Gastrocnemius medialis (tissue), 4 donors: ENCODE results near the gene TNNT2. TPM values are rescaled to one million over a fixed set of nuclear protein-coding genes. Genes with fewer than 3 reads are reported as not detected.

ENCODE experiments used
- ATAC-seq, 2 donors: fragments of 150-250 bp; one replicate each; pipeline ENCODE4 v1.9.1; 2016
- DNase-seq, 2 donors: peaks; one replicate each; pipeline ENCODE4 v3.0.0-alpha.2; 2019
- H3K27ac ChIP-seq, 4 donors: fragments of 200-600 bp; sonication (generic); 1 replicate in 1 of 4; 2 replicates in 3 of 4; pipeline ENCODE4 v1.5.1; 2016 to 2018; ENCODE audit warnings: mild to moderate bottlenecking in 2 of 4, moderate library complexity in 1 of 4
- H3K27me3 ChIP-seq, 3 donors: fragments of 200-600 bp; sonication (generic) in 2 of 3; 1 replicate in 1 of 3; 2 replicates in 2 of 3; pipeline versions ENCODE4 v1.5.1 to v1.6.0; 2016 to 2019; ENCODE audit warnings: mild to moderate bottlenecking in 1 of 3, moderate library complexity in 1 of 3
- H3K36me3 ChIP-seq, 2 donors: fragments of 200-600 bp; sonication (generic) in 1 of 2; one replicate each; pipeline ENCODE4 v1.5.1; 2017 to 2018
- H3K4me1 ChIP-seq, 2 donors: fragments of 200-600 bp; sonication (generic) in 1 of 2; one replicate each; pipeline ENCODE4 v1.5.1; 2016 to 2017; ENCODE audit warnings: mild to moderate bottlenecking in 2 of 2
- H3K4me3 ChIP-seq, 4 donors: fragments of 200-600 bp; sonication (generic) in 3 of 4; 1 replicate in 1 of 4; 2 replicates in 3 of 4; pipeline ENCODE4 v1.5.1; 2016 to 2019; ENCODE audit warnings: mild to moderate bottlenecking in 2 of 4
- H3K9me3 ChIP-seq, 3 donors: fragments of 200-600 bp; sonication (generic) in 2 of 3; 1 replicate in 1 of 3; 2 replicates in 2 of 3; pipeline ENCODE4 v1.5.1; 2016 to 2019
- POLR2A ChIP-seq, 2 donors: fragments of 450-650 bp; IDR thresholded peaks; one replicate each; pipeline ENCODE4 v1.6.1; 2017; ENCODE audit warnings: antibody characterized with exemption in 2 of 2, mild to moderate bottlenecking in 2 of 2, moderate library complexity in 2 of 2
- in situ Hi-C, 4 donors: fragments of 200-750 bp; cut with MboI; loops; one replicate each; pipeline versions ENCODE4 v1.15.0 to v1.8.0; 2017; ENCODE audit warnings: low sequenced_read_pairs in 4 of 4
- intact Hi-C: fragments of 100-400 bp; cut with DNase I; formaldehyde crosslinking; loops from one replicate; pipeline ENCODE4 v1.15.1; 2023; ENCODE audit warnings: low total_unique reads
- total RNA-seq, 4 donors: library from RNA; depleted of rRNA; stranded (reverse); fragments of >200 nt; gene quantifications; one replicate each; pipeline versions ENCODE4 v1.1.0 to v1.2.3, GENCODE V29; 2016
- TF ChIP-seq, protein P1 (sequence below), 5 experiments: fragments of 450-650 bp in 3 of 5; fragments of 200-600 bp in 2 of 5; sonication (generic) in 2 of 5; IDR thresholded peaks in 4 of 5; conservative IDR thresholded peaks in 1 of 5; 1 replicate in 4 of 5; 2 replicates in 1 of 5; pipeline ENCODE4 v1.5.1; 2016 to 2019; ENCODE audit warnings: antibody characterized with exemption in 5 of 5, mild to moderate bottlenecking in 3 of 5, moderate library complexity in 3 of 5

TNNT2 gene
- total RNA-seq, 4 donors from 2014 or later = 0.39 to 14.8 (median 6.7) TPM; not detected in 1

GRCh38 chr1:201356236-201356635 is 21.2 kb downstream of the TNNT2 start:
- Histone ChIP-seq H3K27me3 (no peaks in the 10 kb centered on the region), H3K4me3 (no peak overlapping the region), H3K36me3 (no peaks in the 10 kb centered on the region), H3K27ac (no peak overlapping the region), H3K4me1 (peaks cover 0 to 4% of the 10 kb centered on the region in 2 donors), H3K9me3 (no peaks in the 10 kb centered on the region)
- DNase-seq (no peak), ATAC-seq (no peak)
- TF ChIP-seq, protein P1, sequence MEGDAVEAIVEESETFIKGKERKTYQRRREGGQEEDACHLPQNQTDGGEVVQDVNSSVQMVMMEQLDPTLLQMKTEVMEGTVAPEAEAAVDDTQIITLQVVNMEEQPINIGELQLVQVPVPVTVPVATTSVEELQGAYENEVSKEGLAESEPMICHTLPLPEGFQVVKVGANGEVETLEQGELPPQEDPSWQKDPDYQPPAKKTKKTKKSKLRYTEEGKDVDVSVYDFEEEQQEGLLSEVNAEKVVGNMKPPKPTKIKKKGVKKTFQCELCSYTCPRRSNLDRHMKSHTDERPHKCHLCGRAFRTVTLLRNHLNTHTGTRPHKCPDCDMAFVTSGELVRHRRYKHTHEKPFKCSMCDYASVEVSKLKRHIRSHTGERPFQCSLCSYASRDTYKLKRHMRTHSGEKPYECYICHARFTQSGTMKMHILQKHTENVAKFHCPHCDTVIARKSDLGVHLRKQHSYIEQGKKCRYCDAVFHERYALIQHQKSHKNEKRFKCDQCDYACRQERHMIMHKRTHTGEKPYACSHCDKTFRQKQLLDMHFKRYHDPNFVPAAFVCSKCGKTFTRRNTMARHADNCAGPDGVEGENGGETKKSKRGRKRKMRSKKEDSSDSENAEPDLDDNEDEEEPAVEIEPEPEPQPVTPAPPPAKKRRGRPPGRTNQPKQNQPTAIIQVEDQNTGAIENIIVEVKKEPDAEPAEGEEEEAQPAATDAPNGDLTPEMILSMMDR (IDR thresholded peaks at IDR 0.05 in 4 of 5, conservative IDR thresholded peaks at IDR 0.05 in 1 of 5) = no peak
- intact Hi-C loops = no loop called here
- in situ Hi-C loops = loop anchor here (10.0 to 25.0 kb wide), 2 partner anchors 91 to 94 kb away; no protein-coding TSS in a partner anchor

DNA sequence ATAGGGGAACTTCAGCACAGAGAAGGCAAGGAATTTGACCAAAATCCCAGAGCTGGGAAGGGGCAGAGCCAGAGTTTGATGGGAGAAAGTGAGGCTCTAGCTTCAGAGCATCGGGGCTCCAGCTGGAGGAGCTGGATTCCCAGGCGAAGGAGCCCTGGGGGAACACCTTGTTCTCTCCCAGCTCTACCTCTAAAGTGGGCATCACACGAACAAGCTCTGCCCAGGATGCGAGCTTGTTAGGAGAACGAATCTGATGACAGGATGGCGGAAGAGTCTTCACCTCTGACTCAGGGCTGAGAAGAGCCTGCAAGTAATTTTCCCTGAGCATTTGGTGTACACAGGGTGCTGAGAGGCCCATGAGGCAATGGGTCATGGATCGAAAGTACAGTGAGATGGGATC is 22.0 kb downstream of the TNNT2 start:
- no peak for TF ChIP-seq POLR2A (IDR thresholded peaks at IDR 0.05)
- no peaks in the 10 kb centered on the region for H3K36me3 ChIP-seq
- H3K4me3 ChIP-seq = no peak overlapping the region
- ATAC-seq = no peak
- intact Hi-C loops = no loop called here
- H3K27me3 ChIP-seq = no peaks in the 10 kb centered on the region
- H3K9me3 ChIP-seq = no peaks in the 10 kb centered on the region
- H3K27ac ChIP-seq = no peak overlapping the region
- in situ Hi-C loops = loop anchor here (10.0 to 25.0 kb wide), 2 partner anchors 91 to 93 kb away; no protein-coding TSS in a partner anchor
- no peak for DNase-seq
- H3K4me1 ChIP-seq = peaks cover 0 to 4% of the 10 kb centered on the region in 2 donors

DNA sequence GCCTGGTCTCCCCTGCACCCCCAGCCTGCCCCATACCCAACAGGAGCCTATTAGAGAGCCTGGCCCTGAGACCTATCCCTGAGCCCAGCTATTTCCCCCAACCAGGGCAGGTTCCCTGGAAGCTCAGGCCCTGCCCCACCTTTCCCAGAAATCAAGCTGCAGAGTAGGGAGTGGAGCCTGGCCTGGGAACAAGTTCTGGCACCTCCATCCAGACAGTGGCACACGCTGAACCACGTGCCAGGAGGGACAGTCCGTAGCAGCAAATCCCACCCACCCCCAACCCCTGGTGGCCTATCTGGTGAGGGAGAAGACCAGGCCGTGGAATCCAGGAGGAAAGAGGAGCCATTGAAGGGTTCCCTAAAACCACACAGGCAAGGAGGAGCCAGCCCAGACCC is 22.6 kb downstream of the TNNT2 start:
- H3K27ac ChIP-seq = no peak overlapping the region
- DNase-seq (no peak), ATAC-seq (no peak)
- in situ Hi-C loops = loop anchor here (10.0 to 25.0 kb wide), 2 partner anchors 90 to 93 kb away; no protein-coding TSS in a partner anchor
- no peak overlapping the region for H3K4me3 ChIP-seq
- no peaks in the 10 kb centered on the region for H3K9me3 ChIP-seq
- intact Hi-C loops = no loop called here
- H3K4me1 ChIP-seq = peaks cover 0 to 4% of the 10 kb centered on the region in 2 donors
- H3K27me3 ChIP-seq = no peaks in the 10 kb centered on the region
- TF ChIP-seq, protein P1 (IDR thresholded peaks at IDR 0.05 in 4 of 5, conservative IDR thresholded peaks at IDR 0.05 in 1 of 5) = no peak
- TF ChIP-seq POLR2A (IDR thresholded peaks at IDR 0.05) = no peak
- no peaks in the 10 kb centered on the region for H3K36me3 ChIP-seq

GRCh38 chr1:201354151-201354900 is 23.2 kb downstream of the TNNT2 start:
- no peaks in the 10 kb centered on the region for H3K36me3 ChIP-seq
- H3K27ac ChIP-seq = no peak overlapping the region
- no peak overlapping the region for H3K4me3 ChIP-seq
- DNase-seq (no peak), ATAC-seq (no peak)
- H3K9me3 ChIP-seq = no peaks in the 10 kb centered on the region
- H3K4me1 ChIP-seq = peaks cover 0 to 4% of the 10 kb centered on the region in 2 donors
- in situ Hi-C loops = loop anchor here (10.0 to 25.0 kb wide), 2 partner anchors 90 to 92 kb away; no protein-coding TSS in a partner anchor
- TF ChIP-seq, protein P1 (IDR thresholded peaks at IDR 0.05 in 4 of 5, conservative IDR thresholded peaks at IDR 0.05 in 1 of 5) = no peak
- no peak for TF ChIP-seq POLR2A (IDR thresholded peaks at IDR 0.05)
- intact Hi-C loops = no loop called here
- no peaks in the 10 kb centered on the region for H3K27me3 ChIP-seq

- Histone ChIP-seq H3K4me1 (peaks cover 0 to 4% of the 10 kb centered on the region in 2 donors), H3K4me3 (no peak overlapping the region), H3K9me3 (no peaks in the 10 kb centered on the region), H3K27ac (no peak overlapping the region), H3K27me3 (no peaks in the 10 kb centered on the region), H3K36me3 (no peaks in the 10 kb centered on the region)
- intact Hi-C loops (no loop called here), in situ Hi-C loops (loop anchor here (10.0 to 25.0 kb wide), 2 partner anchors 89 to 91 kb away; no protein-coding TSS in a partner anchor)
- ATAC-seq (no peak), DNase-seq (no peak)
- TF ChIP-seq, protein P1 (IDR thresholded peaks at IDR 0.05 in 4 of 5, conservative IDR thresholded peaks at IDR 0.05 in 1 of 5) = no peak
- no peak for TF ChIP-seq POLR2A (IDR thresholded peaks at IDR 0.05)
Observed at GRCh38 chr1:201353186-201353940, 24.1 kb downstream of the TNNT2 start.
